ENCODE results near the gene TCOF1. TPM values are rescaled to one million over a fixed set of nuclear protein-coding genes. Genes with fewer than 3 reads are reported as not detected.

Gene TCOF1
- total RNA-seq, 1 donor from 2014 or later: 44.3 TPM

GRCh38 chr5:150402901-150403342 lies 45.4 kb downstream of the TCOF1 start:
- H3K4me3 ChIP-seq (ENCODE audit: low read depth, low read length): no peak overlapping the region
- TF ChIP-seq, protein P1, sequence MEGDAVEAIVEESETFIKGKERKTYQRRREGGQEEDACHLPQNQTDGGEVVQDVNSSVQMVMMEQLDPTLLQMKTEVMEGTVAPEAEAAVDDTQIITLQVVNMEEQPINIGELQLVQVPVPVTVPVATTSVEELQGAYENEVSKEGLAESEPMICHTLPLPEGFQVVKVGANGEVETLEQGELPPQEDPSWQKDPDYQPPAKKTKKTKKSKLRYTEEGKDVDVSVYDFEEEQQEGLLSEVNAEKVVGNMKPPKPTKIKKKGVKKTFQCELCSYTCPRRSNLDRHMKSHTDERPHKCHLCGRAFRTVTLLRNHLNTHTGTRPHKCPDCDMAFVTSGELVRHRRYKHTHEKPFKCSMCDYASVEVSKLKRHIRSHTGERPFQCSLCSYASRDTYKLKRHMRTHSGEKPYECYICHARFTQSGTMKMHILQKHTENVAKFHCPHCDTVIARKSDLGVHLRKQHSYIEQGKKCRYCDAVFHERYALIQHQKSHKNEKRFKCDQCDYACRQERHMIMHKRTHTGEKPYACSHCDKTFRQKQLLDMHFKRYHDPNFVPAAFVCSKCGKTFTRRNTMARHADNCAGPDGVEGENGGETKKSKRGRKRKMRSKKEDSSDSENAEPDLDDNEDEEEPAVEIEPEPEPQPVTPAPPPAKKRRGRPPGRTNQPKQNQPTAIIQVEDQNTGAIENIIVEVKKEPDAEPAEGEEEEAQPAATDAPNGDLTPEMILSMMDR (conservative IDR thresholded peaks at IDR 0.05; ENCODE audit: low read depth, low read length): no peak
- DNase-seq (ENCODE audit: low read depth): no peak

GRCh38 chr5:150404121-150404520 lies 46.6 kb downstream of the TCOF1 start:
- no peak for DNase-seq (ENCODE audit: low read depth)
- TF ChIP-seq, protein P1 (conservative IDR thresholded peaks at IDR 0.05; ENCODE audit: low read depth, low read length): no peak
- no peak overlapping the region for H3K4me3 ChIP-seq (ENCODE audit: low read depth, low read length)

DNA sequence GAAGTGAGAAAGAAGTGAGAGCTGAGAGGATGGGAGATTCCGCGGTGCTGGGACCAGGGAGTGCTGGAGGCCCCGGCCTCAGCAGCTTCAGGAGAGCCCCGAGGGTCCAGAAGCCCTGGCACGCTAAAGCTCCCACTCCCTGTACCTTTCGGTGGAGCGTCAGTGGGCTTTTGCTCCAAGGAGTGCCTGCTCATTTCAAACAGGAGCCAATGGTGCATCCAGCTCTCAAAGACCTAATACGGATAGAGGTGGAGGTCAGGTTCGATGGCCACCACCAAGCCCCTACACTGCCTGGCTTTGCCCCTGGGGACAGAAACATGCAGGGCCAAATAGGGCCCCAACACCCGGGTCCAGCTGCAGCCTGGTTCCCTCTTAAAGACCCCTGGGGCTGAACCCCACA lies 47.0 kb downstream of the TCOF1 start:
- DNase-seq (ENCODE audit: low read depth): no peak
- no peak overlapping the region for H3K4me3 ChIP-seq (ENCODE audit: low read depth, low read length)
- TF ChIP-seq, protein P1 (conservative IDR thresholded peaks at IDR 0.05; ENCODE audit: low read depth, low read length): no peak

- no peak for DNase-seq (ENCODE audit: low read depth)
- H3K4me3 ChIP-seq (ENCODE audit: low read depth, low read length): no peak overlapping the region
- TF ChIP-seq, protein P1 (conservative IDR thresholded peaks at IDR 0.05; ENCODE audit: low read depth, low read length): no peak
These were observed 47.7 kb downstream of the TCOF1 start for GRCh38 chr5:150404941-150405816.

- H3K4me3 ChIP-seq (ENCODE audit: low read depth, low read length): no peak overlapping the region
- no peak for DNase-seq (ENCODE audit: low read depth)
- TF ChIP-seq, protein P1 (conservative IDR thresholded peaks at IDR 0.05; ENCODE audit: low read depth, low read length): no peak
These were observed 48.7 kb downstream of the TCOF1 start for GRCh38 chr5:150406103-150406722.

- DNase-seq (ENCODE audit: low read depth): no peak
- no peak overlapping the region for H3K4me3 ChIP-seq (ENCODE audit: low read depth, low read length)
- TF ChIP-seq, protein P1 (conservative IDR thresholded peaks at IDR 0.05; ENCODE audit: low read depth, low read length): no peak
These were observed 49.2 kb downstream of the TCOF1 start for GRCh38 chr5:150406723-150407095.
